ENCODE results near the gene FXYD6. TPM values are rescaled to one million over a fixed set of nuclear protein-coding genes. Genes with fewer than 3 reads are reported as not detected.

FXYD6 gene
- total RNA-seq, 6 experiments from 2014 or later = not detected

DNA sequence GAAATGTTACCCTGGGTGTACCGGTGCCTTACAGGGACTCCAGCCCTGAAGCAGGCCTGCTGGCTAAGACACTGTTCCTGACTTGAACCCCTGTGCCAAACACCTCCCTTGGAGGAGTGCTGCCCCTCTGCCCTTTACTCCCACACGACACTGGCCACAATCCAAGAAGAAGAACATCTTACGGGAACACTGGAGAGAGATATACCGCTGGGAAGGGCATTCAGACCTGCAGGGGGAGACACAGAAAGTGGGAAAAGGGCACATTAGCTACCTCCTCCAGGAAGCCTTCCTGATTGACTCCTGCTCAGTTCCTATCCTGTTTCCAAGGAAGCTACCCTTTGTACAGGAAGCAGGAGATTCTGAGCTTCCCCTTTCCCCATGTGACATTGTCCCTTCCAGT is 34.1 kb upstream of the FXYD6 start:
- H3K27ac Mint-ChIP-seq = no peak overlapping the region
- peaks cover 11% of the 10 kb centered on the region for H3K4me1 Mint-ChIP-seq (ENCODE audit: low read depth)
- H3K9me3 Mint-ChIP-seq = no peaks in the 10 kb centered on the region
- H3K4me3 Mint-ChIP-seq = no peak overlapping the region
- DNase-seq = no peak
- TF ChIP-seq CTCF (IDR thresholded peaks at IDR 0.05) = no peak
- H3K36me3 Mint-ChIP-seq (ENCODE audit: low read depth) = no peaks in the 10 kb centered on the region
- peaks cover 48% of the 10 kb centered on the region for H3K27me3 Mint-ChIP-seq (ENCODE audit: insufficient read depth)

DNA sequence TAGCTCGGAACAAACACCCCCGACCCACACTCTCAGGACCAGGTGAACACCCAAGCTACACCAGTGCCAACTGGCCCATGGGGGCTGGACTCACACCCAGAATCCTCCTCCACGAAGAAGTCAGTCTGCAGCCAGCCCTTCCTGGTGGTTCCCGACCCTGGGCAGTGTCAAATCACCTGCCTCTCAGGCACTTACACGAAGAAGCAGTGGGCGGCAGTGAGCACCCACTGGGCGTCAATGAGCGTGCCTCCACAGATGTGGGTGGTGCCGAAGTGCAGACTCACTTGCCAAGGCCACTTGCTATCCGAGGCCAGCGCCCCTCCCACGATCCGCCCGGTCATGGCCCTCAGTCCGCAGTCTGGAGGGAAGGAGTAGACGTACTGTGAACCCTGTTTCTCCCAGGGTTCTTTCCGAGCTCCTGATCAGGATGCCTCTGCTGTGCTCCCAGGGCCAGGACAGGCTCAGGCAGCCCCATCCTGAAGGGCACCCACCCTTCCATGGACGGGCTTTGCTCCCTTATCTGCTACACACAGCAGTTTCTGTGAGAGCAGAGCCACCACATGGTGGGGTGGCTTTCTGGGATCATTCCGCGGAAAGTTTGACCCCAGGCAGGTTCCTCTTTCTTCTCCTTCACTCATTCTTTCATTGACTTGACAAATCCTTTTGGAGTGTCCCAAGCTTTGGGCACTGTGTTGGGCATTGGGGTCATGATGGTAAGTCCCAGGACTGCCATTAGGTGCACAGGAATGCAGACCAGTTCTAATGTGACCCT is 33.3 kb upstream of the FXYD6 start:
- H3K9me3 Mint-ChIP-seq = no peaks in the 10 kb centered on the region
- no peak overlapping the region for H3K27ac Mint-ChIP-seq
- peaks cover 48% of the 10 kb centered on the region for H3K27me3 Mint-ChIP-seq (ENCODE audit: insufficient read depth)
- H3K36me3 Mint-ChIP-seq (ENCODE audit: low read depth) = no peaks in the 10 kb centered on the region
- H3K4me1 Mint-ChIP-seq (ENCODE audit: low read depth) = peaks cover 11% of the 10 kb centered on the region
- no peak for DNase-seq
- no peak for TF ChIP-seq CTCF (IDR thresholded peaks at IDR 0.05)
- H3K4me3 Mint-ChIP-seq = no peak overlapping the region

- Mint-ChIP-seq H3K9me3 (no peaks in the 10 kb centered on the region), H3K4me3 (no peak overlapping the region), H3K4me1 (ENCODE audit: low read depth) (peaks cover 11% of the 10 kb centered on the region), H3K27me3 (ENCODE audit: insufficient read depth) (peaks cover 40% of the 10 kb centered on the region), H3K27ac (no peak overlapping the region), H3K36me3 (ENCODE audit: low read depth) (no peaks in the 10 kb centered on the region)
- no peak for TF ChIP-seq CTCF (IDR thresholded peaks at IDR 0.05)
- DNase-seq = no peak
Measured at GRCh38 chr11:117908959-117909610, 32.6 kb upstream of the FXYD6 start.

DNA sequence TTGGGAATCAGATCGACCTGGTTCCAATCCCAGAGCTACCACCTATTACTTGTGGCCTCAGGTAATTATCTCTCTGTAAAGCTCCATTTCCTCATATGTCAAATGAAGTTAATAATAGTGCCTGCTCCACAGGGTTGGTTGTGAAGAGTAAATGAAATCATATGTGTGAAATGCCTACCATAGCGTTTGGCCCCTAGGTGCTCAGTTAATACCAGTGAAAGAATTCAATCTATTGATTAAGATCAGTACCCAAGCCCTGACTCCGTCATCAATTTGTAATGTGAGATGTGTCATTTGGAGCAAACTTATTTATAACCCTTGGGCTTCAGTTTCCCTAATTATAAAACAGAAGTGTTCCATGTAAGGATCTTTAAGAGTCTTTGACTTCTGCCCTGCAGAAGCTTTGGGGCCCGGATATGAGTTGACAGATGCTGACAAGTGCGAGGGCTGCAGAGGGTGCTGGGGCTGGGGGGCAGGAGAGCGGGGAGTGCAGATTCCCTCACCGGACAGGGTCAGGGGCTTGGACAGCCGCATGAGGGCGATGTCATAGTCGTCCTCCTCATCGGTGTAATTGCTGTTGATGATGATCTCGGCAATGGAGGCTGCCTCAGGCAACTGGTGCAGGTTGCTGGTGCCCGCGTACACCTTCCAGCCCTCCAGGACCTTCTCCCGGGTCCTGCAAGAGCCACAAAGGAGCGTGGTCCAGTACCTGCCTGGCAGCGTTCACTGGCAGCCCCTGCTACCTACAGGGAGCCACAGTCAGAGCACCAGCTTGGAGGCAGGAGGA is 31.8 kb upstream of the FXYD6 start:
- peaks cover 11% of the 10 kb centered on the region for H3K4me1 Mint-ChIP-seq (ENCODE audit: low read depth)
- H3K9me3 Mint-ChIP-seq = no peaks in the 10 kb centered on the region
- no peak overlapping the region for H3K27ac Mint-ChIP-seq
- no peak for TF ChIP-seq CTCF (IDR thresholded peaks at IDR 0.05)
- no peaks in the 10 kb centered on the region for H3K36me3 Mint-ChIP-seq (ENCODE audit: low read depth)
- no peak overlapping the region for H3K4me3 Mint-ChIP-seq
- H3K27me3 Mint-ChIP-seq (ENCODE audit: insufficient read depth) = peaks cover 33% of the 10 kb centered on the region
- DNase-seq = no peak

GRCh38 chr11:117907276-117908108 is 31.0 kb upstream of the FXYD6 start:
- H3K9me3 Mint-ChIP-seq = no peaks in the 10 kb centered on the region
- peaks cover 11% of the 10 kb centered on the region for H3K4me1 Mint-ChIP-seq (ENCODE audit: low read depth)
- peaks cover 24% of the 10 kb centered on the region for H3K27me3 Mint-ChIP-seq (ENCODE audit: insufficient read depth)
- 0 out of 2 replicates have a peak overlapping the region, but pooled peaks have one; percentile 13 for H3K4me3 Mint-ChIP-seq
- TF ChIP-seq CTCF (IDR thresholded peaks at IDR 0.05) = no peak
- no peak overlapping the region; the same call in 1 of the 2 replicates for H3K27ac Mint-ChIP-seq
- H3K36me3 Mint-ChIP-seq (ENCODE audit: low read depth) = no peaks in the 10 kb centered on the region
- peak; percentile 90 for DNase-seq

Data from HFFc6 (cell line).